H4 (cell line): ENCODE measurements around the gene FHAD1. TPM values are rescaled to one million over a fixed set of nuclear protein-coding genes. Genes with fewer than 3 reads are reported as not detected.
"Not testable (repeated sequence)": the region's sequence is repeated elsewhere in the genome, so short reads cannot be mapped to it uniquely, and the experiment has no call there.

Source experiments
- DNase-seq: peaks from one replicate; pipeline ENCODE4 v3.0.0-alpha.2; 2015; ENCODE audit warnings: low spot score
- total RNA-seq: library from RNA; depleted of rRNA; stranded (reverse); fragments of >200 nt; shearing (Covaris generic); gene quantifications from 2 replicates; pipeline ENCODE4 v1.2.3, GENCODE V29; 2014

FHAD1 gene
- total RNA-seq, 1 experiment from 2014 or later, result 0.17 TPM

GRCh38 chr1:15305468-15305770 lies 58.4 kb downstream of the FHAD1 start:
- no peak for DNase-seq

GRCh38 chr1:15306352-15306751 lies 59.3 kb downstream of the FHAD1 start:
- DNase-seq, result not testable (repeated sequence)

GRCh38 chr1:15308135-15308534 lies 61.1 kb downstream of the FHAD1 start:
- DNase-seq, result no peak

GRCh38 chr1:15308621-15309027 lies 61.6 kb downstream of the FHAD1 start:
- DNase-seq, result no peak

GRCh38 chr1:15309687-15310086 lies 62.7 kb downstream of the FHAD1 start:
- DNase-seq, result no peak

GRCh38 chr1:15310544-15310943 lies 63.5 kb downstream of the FHAD1 start:
- no peak for DNase-seq

DNA sequence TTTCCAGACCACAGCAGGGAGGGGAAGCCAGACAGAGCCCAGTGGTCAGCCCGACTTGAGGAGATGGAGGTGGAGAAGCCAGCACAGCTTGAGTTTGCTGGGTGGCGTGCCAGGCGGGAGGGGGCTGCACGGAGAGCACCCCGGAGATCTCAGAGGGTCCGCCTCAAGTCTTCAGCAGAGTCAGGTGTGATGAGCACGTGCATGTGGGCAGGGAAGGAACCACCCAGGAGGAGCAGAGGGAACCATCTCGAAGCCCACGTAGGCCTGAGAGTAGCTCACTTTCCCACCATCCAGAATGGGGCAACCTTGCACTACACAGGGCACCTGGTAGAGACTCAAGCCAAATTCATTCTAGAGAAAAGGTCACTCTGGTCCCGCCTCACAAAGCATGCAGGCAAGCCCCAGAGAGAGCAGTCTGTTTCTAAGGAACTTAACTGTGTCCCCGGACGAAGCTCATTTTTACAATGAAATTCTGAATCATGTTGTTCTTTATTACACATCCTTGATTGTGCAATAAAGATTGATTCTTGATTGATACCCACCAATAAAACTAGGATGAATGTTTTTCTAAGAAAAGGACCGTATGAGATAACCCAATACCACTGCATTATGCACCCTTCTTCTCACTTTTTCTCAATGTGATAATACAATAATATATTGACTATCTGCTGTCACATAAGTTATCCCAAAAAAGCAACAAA lies 64.2 kb downstream of the FHAD1 start:
- DNase-seq, result no peak

GRCh38 chr1:15311880-15312279 lies 64.9 kb downstream of the FHAD1 start:
- no peak for DNase-seq

GRCh38 chr1:15312626-15313411 lies 65.8 kb downstream of the FHAD1 start:
- no peak for DNase-seq

DNA sequence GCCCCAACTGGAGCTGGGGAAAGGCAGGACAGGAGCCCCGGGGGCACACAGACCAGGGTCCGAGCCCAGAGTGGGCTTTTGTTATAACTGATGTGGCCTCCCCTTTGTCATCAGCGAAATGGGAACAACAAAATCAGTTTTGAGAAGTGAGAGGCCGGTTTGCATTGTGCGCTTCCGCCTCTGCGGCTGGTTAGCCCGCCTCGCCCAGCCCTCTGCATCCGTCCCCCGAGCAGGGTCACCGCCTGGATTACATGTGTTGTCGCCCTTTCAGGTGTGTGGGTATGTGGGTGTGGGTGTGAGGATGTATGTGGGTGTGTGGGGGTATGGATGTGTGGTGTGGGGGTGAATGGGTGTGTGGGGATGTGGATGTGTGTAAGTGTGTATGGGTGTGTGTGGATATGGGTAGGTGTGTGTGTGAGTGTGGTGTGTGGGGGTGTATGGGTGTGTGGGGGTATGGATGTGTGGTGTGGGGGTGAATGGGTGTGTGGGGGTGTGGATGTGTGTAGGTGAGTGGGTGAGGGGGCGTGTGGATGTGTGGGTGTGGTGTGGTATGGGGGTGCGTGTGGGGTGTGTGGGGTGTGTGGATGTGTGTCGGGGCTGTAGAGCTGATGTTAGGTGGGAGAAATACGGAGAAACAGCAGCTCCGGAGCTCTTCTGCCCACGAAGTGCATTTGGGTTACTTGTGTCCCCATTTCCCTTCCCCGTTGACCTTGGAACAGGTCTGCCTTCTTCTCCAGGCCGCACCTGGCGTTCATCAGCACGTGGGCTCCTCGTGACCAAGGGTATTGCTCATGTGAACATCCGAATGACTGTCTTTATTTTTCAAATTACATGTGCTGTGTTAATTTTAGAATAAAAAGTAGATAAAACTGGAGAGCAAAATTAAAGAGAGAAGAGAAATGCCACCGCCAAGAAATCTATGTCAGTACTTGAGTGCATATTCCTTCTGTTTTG lies 67.6 kb downstream of the FHAD1 start:
- no peak for DNase-seq

DNA sequence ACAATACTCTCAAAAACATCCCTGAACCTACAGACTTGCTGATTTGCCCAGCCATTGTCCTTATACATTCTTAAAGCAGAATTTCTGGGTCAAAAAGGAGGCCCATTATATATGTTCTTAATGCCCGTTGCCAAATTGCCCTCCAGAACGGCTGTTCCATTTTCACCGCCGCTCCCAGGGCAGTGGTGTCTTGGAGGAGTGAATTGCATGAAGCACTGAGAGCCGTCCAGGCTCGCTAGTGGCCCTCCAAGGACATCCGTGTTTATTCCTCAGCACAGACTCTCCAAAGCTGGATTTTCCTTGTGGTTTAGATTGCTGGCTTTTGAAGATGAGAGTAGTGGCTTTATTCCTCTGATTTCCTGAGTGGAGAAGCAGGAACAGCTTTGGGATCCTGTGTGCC lies 68.8 kb downstream of the FHAD1 start:
- DNase-seq, result no peak

DNA sequence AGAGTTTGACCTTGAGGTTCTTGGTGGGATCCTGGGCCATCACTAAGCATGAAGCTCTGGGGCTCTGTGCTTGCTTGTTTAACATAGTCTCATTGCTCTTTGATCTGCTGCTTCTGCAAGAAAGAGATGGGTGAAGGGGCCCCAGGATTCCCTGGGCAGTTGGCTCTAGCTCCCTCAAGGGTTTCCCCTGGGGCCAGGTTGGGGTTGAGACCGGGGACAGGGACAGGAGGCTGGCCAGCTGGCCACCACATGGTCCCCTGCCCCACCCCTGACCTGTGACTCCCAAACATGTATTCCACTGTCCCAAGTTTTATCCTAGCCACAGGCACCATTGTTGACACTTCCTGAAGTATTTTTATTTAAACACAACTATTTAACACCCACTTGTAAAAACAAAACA lies 69.5 kb downstream of the FHAD1 start:
- DNase-seq, result no peak

GRCh38 chr1:15320267-15320666 lies 73.2 kb downstream of the FHAD1 start:
- no peak for DNase-seq

DNA sequence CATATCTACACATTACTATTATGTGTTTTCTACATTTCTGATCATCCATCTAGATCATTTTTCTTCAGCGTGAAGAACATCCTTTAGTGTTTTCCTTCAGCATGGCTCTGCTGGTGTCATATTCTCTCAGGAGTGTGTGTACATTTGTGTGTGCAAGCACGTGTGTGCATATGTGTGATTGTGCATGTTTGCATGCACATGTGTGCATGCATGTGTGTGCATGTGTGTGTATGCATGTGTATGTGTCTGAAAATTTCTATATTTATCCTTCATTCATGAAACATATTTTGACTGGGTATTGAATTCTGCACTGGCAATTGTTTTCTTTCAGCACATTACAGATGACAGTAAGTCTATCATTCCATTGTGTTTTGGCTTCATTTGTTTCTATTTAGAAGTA lies 74.6 kb downstream of the FHAD1 start:
- no peak for DNase-seq

GRCh38 chr1:15322648-15323350 lies 75.8 kb downstream of the FHAD1 start:
- no peak for DNase-seq

DNA sequence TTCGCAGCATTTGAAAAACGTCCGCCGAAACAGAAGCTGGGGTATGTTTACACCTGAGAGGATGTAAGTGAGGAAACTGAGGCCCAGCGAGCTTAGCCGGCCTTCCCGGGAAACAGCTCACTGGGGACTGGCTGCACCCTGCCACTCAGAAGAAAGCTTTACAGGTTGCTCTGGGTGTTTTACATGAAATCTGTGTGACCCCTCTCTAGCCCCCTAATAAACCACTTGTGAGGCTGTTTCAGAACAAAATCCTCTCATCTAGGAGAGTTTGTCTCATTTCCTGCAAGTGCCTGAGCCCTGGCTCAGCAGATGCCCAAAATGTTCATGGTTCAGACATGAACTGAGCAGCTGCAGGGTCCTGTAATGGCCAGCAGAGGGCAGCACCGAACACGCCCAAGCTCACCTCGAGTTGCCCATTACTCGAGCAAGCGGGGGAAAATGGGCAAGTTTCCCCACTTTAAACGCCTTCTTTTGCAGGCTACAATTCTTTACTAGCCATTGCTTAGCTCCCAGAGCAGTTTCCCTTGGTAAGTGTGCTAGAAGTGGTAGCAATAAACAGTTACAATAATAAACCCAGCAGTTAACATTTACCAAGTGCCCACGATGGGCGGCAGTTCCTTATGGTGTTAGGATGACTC lies 76.4 kb downstream of the FHAD1 start:
- peak; percentile 67 for DNase-seq

- no peak for DNase-seq
These were observed 77.2 kb downstream of the FHAD1 start for GRCh38 chr1:15323989-15324868.

- no peak for DNase-seq
These were observed 77.9 kb downstream of the FHAD1 start for GRCh38 chr1:15324869-15325335.

GRCh38 chr1:15325375-15326085 lies 78.5 kb downstream of the FHAD1 start:
- no peak for DNase-seq
